HCT116 (cell line): Measurements from ENCODE around the gene ZNF804A. TPM values are rescaled to one million over a fixed set of nuclear protein-coding genes. Genes with fewer than 3 reads are reported as not detected.
"Not testable (repeated sequence)": the region's sequence is repeated elsewhere in the genome, so short reads cannot be mapped to it uniquely, and the experiment has no call there.

ENCODE experiments used
- ATAC-seq: fragments of 200-7000 bp; cut with Tn5 transposase; 2 replicates; pipeline ENCODE4 v1.9.1; 2020; ENCODE audit warnings: mild to moderate bottlenecking, moderate library complexity
- BruUV-seq: library from RNA; stranded (reverse); fragments of 400-500 nt; replicated peaks from 2 replicates; lab custom pipeline; 2021; lab: Mats Ljungman, UMichigan
- CTCF ChIA-PET: fragments of 300-600 bp; sonication (Branson Sonifier 250); formaldehyde crosslinking; loops from one replicate; lab custom pipeline; 2021; ENCODE audit warnings: antibody characterized with exemption; lab: Charles Lee
- POLR2A ChIA-PET: fragments of 300-600, 350-600 bp; sonication (Branson Sonifier 250); formaldehyde crosslinking; loops from one replicate; lab custom pipeline; 2021; ENCODE audit warnings: antibody characterized with exemption; lab: Charles Lee
- RAD21 ChIA-PET, 2 experiments: fragments of 300-600 bp; sonication (Branson Sonifier 250); formaldehyde crosslinking; loops; one replicate each; lab custom pipeline; 2023; ENCODE audit warnings: low total read pairs in 2 of 2; ENCODE audit not compliant: uncharacterized antibody in 2 of 2, unreplicated experiment in 2 of 2, low non-redundant PET in 1 of 2; lab: Charles Lee
- DNase-seq: peaks from one replicate; pipeline ENCODE4 v3.0.0-alpha.2; 2010; ENCODE audit warnings: low read depth, low spot score
- H2AFZ ChIP-seq: fragments of 200-600 bp; shearing (Covaris generic), sonication (generic); 2 replicates; pipeline ENCODE4 v1.6.1; 2017; ENCODE audit warnings: low read depth, mixed run types, mixed read lengths, antibody characterized with exemption, low read length; ENCODE audit not compliant: poor library complexity, severe bottlenecking
- H3K27ac ChIP-seq: 2 replicates; pipeline ENCODE4 v1.5.1; 2012; ENCODE audit warnings: low read depth, low read length
- H3K27me3 ChIP-seq: fragments of 200-600 bp; sonication (generic); 2 replicates; pipeline ENCODE4 v1.6.1; 2016; ENCODE audit warnings: mixed run types, low read length, mixed read lengths; ENCODE audit not compliant: insufficient read depth
- H3K36me3 ChIP-seq, 2 experiments: fragments of 200-500 bp in 1 of 2; fragments of 200-600 bp in 1 of 2; sonication (Bioruptor generic) in 1 of 2; sonication (generic) in 1 of 2; 2 replicates each; pipeline versions ENCODE4 v1.5.1 to v1.6.1; 2014 to 2016; ENCODE audit warnings: low read length in 2 of 2, inconsistent platforms in 1 of 2, mixed read lengths in 1 of 2, mixed run types in 1 of 2; ENCODE audit not compliant: insufficient read depth in 2 of 2, control insufficient read depth in 1 of 2
- H3K4me1 ChIP-seq, 2 experiments: fragments of 200-600 bp in 1 of 2; sonication (generic) in 1 of 2; 2 replicates each; pipeline versions ENCODE4 v1.5.1 to v1.6.1; 2012 to 2017; ENCODE audit warnings: low read length in 2 of 2, inconsistent platforms in 1 of 2, mild to moderate bottlenecking in 1 of 2, mixed read lengths in 1 of 2, mixed run types in 1 of 2, moderate library complexity in 1 of 2; ENCODE audit not compliant: insufficient read depth in 2 of 2, control insufficient read depth in 1 of 2
- H3K4me2 ChIP-seq: fragments of 200-600 bp; sonication (generic); 2 replicates; pipeline ENCODE4 v1.6.1; 2017; ENCODE audit warnings: mixed run types, low read length, mixed read lengths
- H3K4me3 ChIP-seq, 2 experiments: fragments of 200-600 bp in 1 of 2; sonication (generic) in 1 of 2; replicated peaks in 1 of 2; 2 replicates each; pipeline ENCODE4 v1.5.1; 2011 to 2016; ENCODE audit warnings: low read length in 2 of 2, control low read depth in 1 of 2, low read depth in 1 of 2, mild to moderate bottlenecking in 1 of 2, mixed read lengths in 1 of 2, mixed run types in 1 of 2
- H3K79me2 ChIP-seq: fragments of 200-600 bp; sonication (generic); 2 replicates; pipeline ENCODE4 v1.6.1; 2017; ENCODE audit warnings: mild to moderate bottlenecking, mixed run types, low read length, moderate library complexity, mixed read lengths; ENCODE audit not compliant: insufficient read depth
- H3K9ac ChIP-seq: fragments of 200-600 bp; sonication (generic); 2 replicates; pipeline ENCODE4 v1.6.1; 2016; ENCODE audit warnings: low read length, mixed read lengths
- H3K9me2 ChIP-seq: fragments of 200-600 bp; sonication (generic), shearing (Covaris generic); 2 replicates; pipeline ENCODE4 v1.6.1; 2017; ENCODE audit warnings: mixed run types, mild to moderate bottlenecking, moderate library complexity; ENCODE audit not compliant: insufficient read depth
- H3K9me3 ChIP-seq, 2 experiments: fragments of 200-500 bp in 1 of 2; fragments of 200-600 bp in 1 of 2; sonication (Bioruptor generic) in 1 of 2; sonication (generic) in 1 of 2; 2 replicates each; pipeline ENCODE4 v1.6.1; 2014 to 2017; ENCODE audit warnings: low read length in 2 of 2, mixed read lengths in 2 of 2, inconsistent platforms in 1 of 2, low read depth in 1 of 2, mild to moderate bottlenecking in 1 of 2, mixed run types in 1 of 2, moderate library complexity in 1 of 2; ENCODE audit not compliant: control insufficient read depth in 1 of 2, insufficient read depth in 1 of 2
- H4K20me1 ChIP-seq: fragments of 200-600 bp; sonication (generic), shearing (Covaris generic); 2 replicates; pipeline ENCODE4 v1.6.1; 2017; ENCODE audit warnings: mixed run types, mild to moderate bottlenecking, moderate library complexity; ENCODE audit not compliant: insufficient read depth
- ATF3 ChIP-seq: IDR thresholded peaks from 2 replicates; pipeline ENCODE4 v1.6.1; 2012
- CBX3 ChIP-seq: IDR thresholded peaks from 2 replicates; pipeline ENCODE4 v1.6.1; 2012; ENCODE audit warnings: low read depth
- CEBPB ChIP-seq: IDR thresholded peaks from 2 replicates; pipeline ENCODE4 v1.6.1; 2012; ENCODE audit warnings: low read depth
- ELF1 ChIP-seq: IDR thresholded peaks from 2 replicates; pipeline ENCODE4 v1.6.1; 2012; ENCODE audit warnings: low read depth, borderline replicate concordance
- EZH2 ChIP-seq: fragments of 200-600 bp; sonication (generic); IDR thresholded peaks from 2 replicates; pipeline ENCODE4 v1.6.1; 2017; ENCODE audit warnings: antibody characterized with exemption, mixed run types
- EZH2phosphoT487 ChIP-seq: fragments of 200-600 bp; IDR thresholded peaks from 2 replicates; pipeline ENCODE4 v1.6.1; 2018; ENCODE audit warnings: antibody characterized with exemption, borderline replicate concordance
- POLR2A ChIP-seq: IDR thresholded peaks from 2 replicates; pipeline ENCODE4 v1.7.0; 2011; ENCODE audit warnings: borderline replicate concordance; ENCODE audit not compliant: insufficient read depth, insufficient read length; ENCODE audit errors: extremely low read depth
- SIN3A ChIP-seq: IDR thresholded peaks from 2 replicates; pipeline ENCODE4 v1.6.1; 2012; ENCODE audit warnings: low read depth
- SP1 ChIP-seq: IDR thresholded peaks from 2 replicates; pipeline ENCODE4 v1.6.1; 2012; ENCODE audit warnings: low read depth
- TCF7L2 ChIP-seq: IDR thresholded peaks from 2 replicates; pipeline ENCODE4 v1.7.0; 2011; ENCODE audit warnings: borderline replicate concordance, inconsistent platforms; ENCODE audit not compliant: insufficient read depth, insufficient read length; ENCODE audit errors: extremely low read depth
- intact Hi-C: fragments of 100-400 bp; cut with micrococcal nuclease; formaldehyde crosslinking; loops from 2 replicates; pipeline ENCODE4 v1.10.0; 2022
- total RNA-seq: library from RNA; stranded (reverse); gene quantifications from one replicate; pipeline ENCODE4 v1.2.1, GENCODE V29; 2021; ENCODE audit not compliant: unreplicated experiment

Gene ZNF804A
- total RNA-seq, 1 experiment from 2014 or later: 0.61 TPM

GRCh38 chr2:184879671-184880070, 281.3 kb downstream of the ZNF804A start:
- RAD21 ChIA-PET: no interaction called here
- Histone ChIP-seq H3K4me2 (no peak overlapping the region), H3K9me2 (no peaks in the 10 kb centered on the region), H3K9me3 (no peaks in the 10 kb centered on the region), H3K36me3 (no peaks in the 10 kb centered on the region), H3K27ac (no peak overlapping the region), H4K20me1 (no peaks in the 10 kb centered on the region), H2AFZ (no peak overlapping the region), H3K9ac (no peak overlapping the region), H3K79me2 (no peaks in the 10 kb centered on the region), H3K4me1 (no peaks in the 10 kb centered on the region), H3K27me3 (no peaks in the 10 kb centered on the region), H3K4me3 (no peak overlapping the region)
- intact Hi-C loops: no loop called here
- ATAC-seq: no peak
- TF ChIP-seq SIN3A: no peak
- BruUV-seq: no TSS peak
- CTCF ChIA-PET: no interaction called here
- POLR2A ChIA-PET: no interaction called here
- no peak for DNase-seq

- BruUV-seq, POLR2A ChIA-PET, H3K4me1 ChIP-seq, H3K36me3 ChIP-seq, H3K27me3 ChIP-seq, H3K9me2 ChIP-seq, H3K4me3 ChIP-seq, H3K9me3 ChIP-seq, H4K20me1 ChIP-seq, H2AFZ ChIP-seq, H3K79me2 ChIP-seq, RAD21 ChIA-PET, H3K4me2 ChIP-seq, ATAC-seq, DNase-seq, H3K27ac ChIP-seq, intact Hi-C loops, CTCF ChIA-PET, H3K9ac ChIP-seq: not testable (repeated sequence)
Measured at GRCh38 chr2:184886585-184886984, 288.3 kb downstream of the ZNF804A start.

GRCh38 chr2:184890311-184890710, 292.0 kb downstream of the ZNF804A start:
- Histone ChIP-seq H3K9me2 (no peaks in the 10 kb centered on the region), H3K4me2 (no peak overlapping the region), H3K36me3 (no peaks in the 10 kb centered on the region), H3K79me2 (no peaks in the 10 kb centered on the region), H3K9me3 (no peaks in the 10 kb centered on the region), H3K4me3 (no peak overlapping the region), H3K4me1 (no peaks in the 10 kb centered on the region), H4K20me1 (no peaks in the 10 kb centered on the region), H3K27me3 (no peaks in the 10 kb centered on the region), H3K27ac (no peak overlapping the region), H3K9ac (no peak overlapping the region), H2AFZ (no peak overlapping the region)
- no TSS peak for BruUV-seq
- DNase-seq: no peak
- CTCF ChIA-PET: no interaction called here
- no peak for TF ChIP-seq CBX3
- TF ChIP-seq CEBPB: no peak
- no peak for TF ChIP-seq POLR2A
- TF ChIP-seq SIN3A: no peak
- TF ChIP-seq SP1: no peak
- TF ChIP-seq EZH2phosphoT487: no peak
- TF ChIP-seq ELF1: no peak
- TF ChIP-seq ATF3: no peak
- TF ChIP-seq TCF7L2: no peak
- no peak for TF ChIP-seq EZH2
- POLR2A ChIA-PET: no interaction called here
- intact Hi-C loops: no loop called here
- RAD21 ChIA-PET: no interaction called here
- ATAC-seq: no peak
